Measurements from ENCODE around the gene RPL7A.
"Not testable (repeated sequence)": the region's sequence is repeated elsewhere in the genome, so short reads cannot be mapped to it uniquely, and the experiment has no call there.

The RPL7A gene

GRCh38 chr9:133375116-133375723 is 27.2 kb downstream of the RPL7A start:
- peak overlapping the region; percentile 97 for H3K9ac ChIP-seq (ENCODE audit: low read length)
- H3K4me1 ChIP-seq (ENCODE audit: insufficient read depth, low read length), result peaks cover 39% of the 10 kb centered on the region
- H3K4me3 ChIP-seq (ENCODE audit: low read depth in 1 of 2, low read length in 2 of 2), result peak overlapping the region; percentile 86 to 87
- H3K36me3 ChIP-seq (ENCODE audit: insufficient read depth, low read length), result peaks cover 12% of the 10 kb centered on the region
- H3K9me3 ChIP-seq (ENCODE audit: low read length), result no peaks in the 10 kb centered on the region
- H3K27me3 ChIP-seq (ENCODE audit: control insufficient read depth in 1 of 2, insufficient read depth in 2 of 2, low read length in 2 of 2), result no peaks in the 10 kb centered on the region
- H3K27ac ChIP-seq (ENCODE audit: low read depth, low read length), result peak overlapping the region; percentile 86

- Histone ChIP-seq H3K27me3 (ENCODE audit: control insufficient read depth in 1 of 2, insufficient read depth in 2 of 2, low read length in 2 of 2) (no peaks in the 10 kb centered on the region), H3K9ac (ENCODE audit: low read length) (peak within 1 kb of the TSS; percentile 97), H3K9me3 (ENCODE audit: low read length) (no peaks in the 10 kb centered on the region), H3K36me3 (ENCODE audit: insufficient read depth, low read length) (peaks cover 8% of the 10 kb centered on the region), H3K27ac (ENCODE audit: low read depth, low read length) (peak within 1 kb of the TSS; percentile 86), H3K4me3 (ENCODE audit: low read depth in 1 of 2, low read length in 2 of 2) (peak within 1 kb of the TSS; percentile 86 to 87), H3K4me1 (ENCODE audit: insufficient read depth, low read length) (peaks cover 31% of the 10 kb centered on the region)
Observed at GRCh38 chr9:133375724-133376654, 28.0 kb downstream of the RPL7A start, which contains the start of the genes STKLD1 and SURF4. STKLD1 (plus strand) TSS chr9:133376366; CDS start chr9:133376474, 108 bp downstream. SURF4 (minus strand) TSS chr9:133376060; CDS start chr9:133375969, 91 bp downstream.

- H3K9me3 ChIP-seq (ENCODE audit: low read length); H3K36me3 ChIP-seq (ENCODE audit: insufficient read depth, low read length); H3K27ac ChIP-seq (ENCODE audit: low read depth, low read length); H3K4me3 ChIP-seq (ENCODE audit: low read depth in 1 of 2, low read length in 2 of 2); H3K27me3 ChIP-seq (ENCODE audit: control insufficient read depth in 1 of 2, insufficient read depth in 2 of 2, low read length in 2 of 2); H3K9ac ChIP-seq (ENCODE audit: low read length): not testable (repeated sequence)
- H3K4me1 ChIP-seq (ENCODE audit: insufficient read depth, low read length), result peaks cover 18% of the 10 kb centered on the region
Observed at GRCh38 chr9:133377280-133377679, 29.3 kb downstream of the RPL7A start.

- H3K36me3 ChIP-seq (ENCODE audit: insufficient read depth, low read length), result peaks cover 5% of the 10 kb centered on the region
- H3K4me1 ChIP-seq (ENCODE audit: insufficient read depth, low read length), result peaks cover 13% of the 10 kb centered on the region
- H3K4me3 ChIP-seq (ENCODE audit: low read depth in 1 of 2, low read length in 2 of 2), result no peak overlapping the region
- H3K27me3 ChIP-seq (ENCODE audit: control insufficient read depth in 1 of 2, insufficient read depth in 2 of 2, low read length in 2 of 2), result no peaks in the 10 kb centered on the region
- H3K9ac ChIP-seq (ENCODE audit: low read length), result no peak overlapping the region
- H3K27ac ChIP-seq (ENCODE audit: low read depth, low read length), result no peak overlapping the region
- H3K9me3 ChIP-seq (ENCODE audit: low read length), result no peaks in the 10 kb centered on the region
Observed at GRCh38 chr9:133377721-133378216, 29.8 kb downstream of the RPL7A start.

GRCh38 chr9:133378408-133378962 is 30.5 kb downstream of the RPL7A start:
- H3K4me1 ChIP-seq (ENCODE audit: insufficient read depth, low read length), result peaks cover 11% of the 10 kb centered on the region
- H3K4me3 ChIP-seq (ENCODE audit: low read depth in 1 of 2, low read length in 2 of 2), result no peak overlapping the region
- no peaks in the 10 kb centered on the region for H3K27me3 ChIP-seq (ENCODE audit: control insufficient read depth in 1 of 2, insufficient read depth in 2 of 2, low read length in 2 of 2)
- no peaks in the 10 kb centered on the region for H3K36me3 ChIP-seq (ENCODE audit: insufficient read depth, low read length)
- no peak overlapping the region for H3K9ac ChIP-seq (ENCODE audit: low read length)
- no peaks in the 10 kb centered on the region for H3K9me3 ChIP-seq (ENCODE audit: low read length)
- no peak overlapping the region for H3K27ac ChIP-seq (ENCODE audit: low read depth, low read length)

- Histone ChIP-seq H3K27me3 (ENCODE audit: control insufficient read depth in 1 of 2, insufficient read depth in 2 of 2, low read length in 2 of 2) (no peaks in the 10 kb centered on the region), H3K4me3 (ENCODE audit: low read depth in 1 of 2, low read length in 2 of 2) (no peak overlapping the region), H3K9ac (ENCODE audit: low read length) (no peak overlapping the region), H3K27ac (ENCODE audit: low read depth, low read length) (no peak overlapping the region), H3K9me3 (ENCODE audit: low read length) (no peaks in the 10 kb centered on the region), H3K36me3 (ENCODE audit: insufficient read depth, low read length) (no peaks in the 10 kb centered on the region), H3K4me1 (ENCODE audit: insufficient read depth, low read length) (peaks cover 11% of the 10 kb centered on the region)
Observed at GRCh38 chr9:133379153-133380086, 31.4 kb downstream of the RPL7A start.

- Histone ChIP-seq H3K4me1 (ENCODE audit: insufficient read depth, low read length) (peaks cover 4% of the 10 kb centered on the region), H3K27me3 (ENCODE audit: control insufficient read depth in 1 of 2, insufficient read depth in 2 of 2, low read length in 2 of 2) (no peaks in the 10 kb centered on the region), H3K4me3 (ENCODE audit: low read depth in 1 of 2, low read length in 2 of 2) (no peak overlapping the region), H3K9me3 (ENCODE audit: low read length) (no peaks in the 10 kb centered on the region), H3K36me3 (ENCODE audit: insufficient read depth, low read length) (no peaks in the 10 kb centered on the region), H3K27ac (ENCODE audit: low read depth, low read length) (no peak overlapping the region), H3K9ac (ENCODE audit: low read length) (no peak overlapping the region)
Observed at GRCh38 chr9:133380734-133381133, 32.7 kb downstream of the RPL7A start.

- Histone ChIP-seq H3K36me3 (ENCODE audit: insufficient read depth, low read length) (no peaks in the 10 kb centered on the region), H3K9ac (ENCODE audit: low read length) (no peak overlapping the region), H3K9me3 (ENCODE audit: low read length) (no peaks in the 10 kb centered on the region), H3K4me1 (ENCODE audit: insufficient read depth, low read length) (no peaks in the 10 kb centered on the region), H3K27ac (ENCODE audit: low read depth, low read length) (no peak overlapping the region), H3K27me3 (ENCODE audit: control insufficient read depth in 1 of 2, insufficient read depth in 2 of 2, low read length in 2 of 2) (no peaks in the 10 kb centered on the region), H3K4me3 (ENCODE audit: low read depth in 1 of 2, low read length in 2 of 2) (no peak overlapping the region)
Observed at GRCh38 chr9:133382507-133383141, 34.6 kb downstream of the RPL7A start.

- no peak overlapping the region for H3K27ac ChIP-seq (ENCODE audit: low read depth, low read length)
- H3K4me3 ChIP-seq (ENCODE audit: low read depth in 1 of 2, low read length in 2 of 2), result no peak overlapping the region
- no peaks in the 10 kb centered on the region for H3K4me1 ChIP-seq (ENCODE audit: insufficient read depth, low read length)
- no peaks in the 10 kb centered on the region for H3K36me3 ChIP-seq (ENCODE audit: insufficient read depth, low read length)
- H3K9me3 ChIP-seq (ENCODE audit: low read length), result no peaks in the 10 kb centered on the region
- no peaks in the 10 kb centered on the region for H3K27me3 ChIP-seq (ENCODE audit: control insufficient read depth in 1 of 2, insufficient read depth in 2 of 2, low read length in 2 of 2)
- no peak overlapping the region for H3K9ac ChIP-seq (ENCODE audit: low read length)
Observed at GRCh38 chr9:133383438-133383837, 35.4 kb downstream of the RPL7A start.

GRCh38 chr9:133384736-133385321 is 36.8 kb downstream of the RPL7A start:
- no peaks in the 10 kb centered on the region for H3K9me3 ChIP-seq (ENCODE audit: low read length)

More at GRCh38 chr9:133384736-133385321, 36.8 kb downstream of the RPL7A start:
- H3K9ac ChIP-seq (ENCODE audit: low read length), result no peak overlapping the region
- no peak overlapping the region for H3K27ac ChIP-seq (ENCODE audit: low read depth, low read length)
- H3K36me3 ChIP-seq (ENCODE audit: insufficient read depth, low read length), result no peaks in the 10 kb centered on the region
- H3K4me3 ChIP-seq (ENCODE audit: low read depth in 1 of 2, low read length in 2 of 2), result no peak overlapping the region
- H3K27me3 ChIP-seq (ENCODE audit: control insufficient read depth in 1 of 2, insufficient read depth in 2 of 2, low read length in 2 of 2), result no peaks in the 10 kb centered on the region
- no peaks in the 10 kb centered on the region for H3K4me1 ChIP-seq (ENCODE audit: insufficient read depth, low read length)
